Measurements from ENCODE around the gene VPS4A.

- TF ChIP-seq EZH2phosphoT487 (IDR thresholded peaks at IDR 0.05; ENCODE audit: borderline replicate concordance) = no peak
- no peak for TF ChIP-seq CTCF (conservative IDR thresholded peaks at IDR 0.05; ENCODE audit: low read length)
Observed at GRCh38 chr16:69306031-69306430, 5.1 kb upstream of the VPS4A start.

All from Loucy (cell line).